CD4-positive, alpha-beta T cell (primary cell): ENCODE results near the gene SORCS2. TPM values are rescaled to one million over a fixed set of nuclear protein-coding genes. Genes with fewer than 3 reads are reported as not detected.

Experiments
- ATAC-seq: fragments of 200-7000 bp; cut with Tn5 transposase; one replicate; pipeline ENCODE4 v1.10.0; 2022; ENCODE audit warnings: mild to moderate bottlenecking; ENCODE audit not compliant: poor library complexity
- CTCF ChIA-PET: fragments of 350-600 bp; sonication (Branson Sonifier 250); formaldehyde crosslinking; loops from one replicate; lab custom pipeline; 2021; ENCODE audit warnings: antibody characterized with exemption, inconsistent platforms; lab: Charles Lee
- POLR2A ChIA-PET: fragments of 350-600 bp; sonication (Branson Sonifier 250); formaldehyde crosslinking; loops from one replicate; lab custom pipeline; 2021; ENCODE audit warnings: antibody characterized with exemption, inconsistent platforms; lab: Charles Lee
- DNase-seq, 14 experiments: peaks; one replicate each; pipeline ENCODE4 v3.0.0-alpha.2; 2013 to 2020; ENCODE audit warnings: mixed read lengths in 2 of 14
- H3K27ac ChIP-seq, 2 donors: one replicate each; pipeline versions ENCODE4 v1.5.1 to v1.7.0; 2013; ENCODE audit warnings: low read length in 2 of 2, low read depth in 1 of 2, mild to moderate bottlenecking in 1 of 2
- H3K27me3 ChIP-seq, 2 experiments: 1 replicate in 1 of 2; 2 replicates in 1 of 2; pipeline versions ENCODE4 v1.6.1 to v1.7.0; 2013; ENCODE audit warnings: low read length in 2 of 2, control low read depth in 1 of 2, mild to moderate bottlenecking in 1 of 2, moderate library complexity in 1 of 2; ENCODE audit not compliant: insufficient read depth in 2 of 2, control insufficient read depth in 1 of 2
- H3K36me3 ChIP-seq: one replicate; pipeline ENCODE4 v1.6.1; 2013; ENCODE audit warnings: low read length, control low read depth; ENCODE audit not compliant: insufficient read depth
- H3K4me1 ChIP-seq: one replicate; pipeline ENCODE4 v1.6.1; 2013; ENCODE audit warnings: low read length, control low read depth; ENCODE audit not compliant: insufficient read depth
- H3K4me3 ChIP-seq: one replicate; pipeline ENCODE4 v1.5.1; 2013; ENCODE audit warnings: mild to moderate bottlenecking, low read length, moderate library complexity
- H3K9me3 ChIP-seq, 2 experiments: 1 replicate in 1 of 2; 2 replicates in 1 of 2; pipeline versions ENCODE4 v1.6.1 to v1.7.0; 2013; ENCODE audit warnings: low read length in 2 of 2, mild to moderate bottlenecking in 2 of 2, control low read depth in 1 of 2, moderate library complexity in 1 of 2; ENCODE audit not compliant: control insufficient read depth in 1 of 2, insufficient read depth in 1 of 2
- H3K27ac Mint-ChIP-seq: one replicate; pipeline ENCODE4 v1.8.0; 2020; ENCODE audit warnings: mixed read lengths
- H3K27me3 Mint-ChIP-seq: one replicate; pipeline ENCODE4 v1.8.0; 2021; ENCODE audit warnings: mixed read lengths
- H3K36me3 Mint-ChIP-seq: one replicate; pipeline ENCODE4 v1.8.0; 2021; ENCODE audit warnings: low read depth, mixed read lengths
- H3K4me1 Mint-ChIP-seq: one replicate; pipeline ENCODE4 v1.8.0; 2021; ENCODE audit warnings: low read depth, mixed read lengths
- H3K4me3 Mint-ChIP-seq: one replicate; pipeline ENCODE4 v1.8.0; 2020; ENCODE audit warnings: mild to moderate bottlenecking, mixed read lengths
- H3K9me3 Mint-ChIP-seq: one replicate; pipeline ENCODE4 v1.8.0; 2020; ENCODE audit warnings: mixed read lengths
- CTCF ChIP-seq: fragments of 200-600 bp; IDR thresholded peaks from one replicate; pipeline ENCODE4 v1.8.0; 2022; ENCODE audit warnings: antibody characterized with exemption, mild to moderate bottlenecking
- intact Hi-C, 2 experiments: fragments of 100-400 bp; cut with DNase I in 1 of 2; cut with micrococcal nuclease in 1 of 2; formaldehyde crosslinking; loops; one replicate each; pipeline versions ENCODE4 v1.15.1 to v1.9.0; 2023 to 2025; cut with DNase I, micrococcal nuclease
- total RNA-seq, 174 experiments: library from RNA in 2 of 174; stranded (reverse) in 2 of 174; gene quantifications; one replicate each; pipeline ENCODE4 v1.2.3 and lab custom pipeline; 2021 to 2026

SORCS2 gene
- total RNA-seq, 2 experiments from 2014 or later = not detected

GRCh38 chr4:7610022-7610670 lies 417.8 kb downstream of the SORCS2 start:
- CTCF ChIA-PET = no interaction called here
- Histone ChIP-seq H3K4me3 (no peak overlapping the region), H3K4me1 (no peaks in the 10 kb centered on the region), H3K27ac (no peak overlapping the region), H3K27me3 (peaks cover 0 to 5% of the 10 kb centered on the region in 2 experiments), H3K9me3 (peaks cover 0 to 26% of the 10 kb centered on the region in 2 experiments), H3K36me3 (no peaks in the 10 kb centered on the region)
- POLR2A ChIA-PET = no interaction called here
- Mint-ChIP-seq H3K27me3 (no peaks in the 10 kb centered on the region), H3K4me1 (no peaks in the 10 kb centered on the region), H3K4me3 (no peak overlapping the region), H3K36me3 (no peaks in the 10 kb centered on the region), H3K9me3 (no peaks in the 10 kb centered on the region), H3K27ac (no peak overlapping the region)
- intact Hi-C loops = no loop called here
- no peak for TF ChIP-seq CTCF
- ATAC-seq (no peak), DNase-seq (no peak)

GRCh38 chr4:7610841-7611240 lies 418.5 kb downstream of the SORCS2 start:
- no peak overlapping the region for H3K27ac Mint-ChIP-seq
- no peaks in the 10 kb centered on the region for H3K36me3 ChIP-seq
- H3K27me3 ChIP-seq = peaks cover 0 to 5% of the 10 kb centered on the region in 2 experiments
- no peaks in the 10 kb centered on the region for H3K4me1 Mint-ChIP-seq
- no peak overlapping the region for H3K4me3 ChIP-seq
- no peak for ATAC-seq
- H3K9me3 Mint-ChIP-seq = no peaks in the 10 kb centered on the region
- H3K4me3 Mint-ChIP-seq = no peak overlapping the region
- TF ChIP-seq CTCF = no peak
- intact Hi-C loops = no loop called here
- ChIA-PET POLR2A (no interaction called here), CTCF (no interaction called here)
- H3K4me1 ChIP-seq = no peaks in the 10 kb centered on the region
- DNase-seq = no peak
- peaks cover 0 to 20% of the 10 kb centered on the region in 2 experiments for H3K9me3 ChIP-seq
- no peaks in the 10 kb centered on the region for H3K36me3 Mint-ChIP-seq
- no peaks in the 10 kb centered on the region for H3K27me3 Mint-ChIP-seq
- no peak overlapping the region for H3K27ac ChIP-seq

GRCh38 chr4:7612311-7612897 lies 420.1 kb downstream of the SORCS2 start:
- DNase-seq (no peak), ATAC-seq (no peak)
- Mint-ChIP-seq H3K4me3 (no peak overlapping the region), H3K36me3 (no peaks in the 10 kb centered on the region), H3K27ac (no peak overlapping the region), H3K4me1 (no peaks in the 10 kb centered on the region), H3K27me3 (no peaks in the 10 kb centered on the region), H3K9me3 (no peaks in the 10 kb centered on the region)
- H3K9me3 ChIP-seq = peaks cover 0 to 19% of the 10 kb centered on the region in 2 experiments
- ChIA-PET CTCF (no interaction called here), POLR2A (no interaction called here)
- peaks cover 0 to 5% of the 10 kb centered on the region in 2 experiments for H3K27me3 ChIP-seq
- H3K4me3 ChIP-seq = no peak overlapping the region
- no peaks in the 10 kb centered on the region for H3K4me1 ChIP-seq
- no peaks in the 10 kb centered on the region for H3K36me3 ChIP-seq
- no peak overlapping the region for H3K27ac ChIP-seq
- intact Hi-C loops = no loop called here
- TF ChIP-seq CTCF = no peak
